GM12878 (cell line): Measurements from ENCODE around the gene CS. TPM values are rescaled to one million over a fixed set of nuclear protein-coding genes. Genes with fewer than 3 reads are reported as not detected.
"Not testable (repeated sequence)": the region's sequence is repeated elsewhere in the genome, so short reads cannot be mapped to it uniquely, and the experiment has no call there.

ENCODE experiments used
- ATAC-seq: fragments of 200-7000 bp; cut with Tn5 transposase; 3 replicates; pipeline ENCODE4 v1.9.1; 2020; ENCODE audit warnings: mild to moderate bottlenecking, moderate library complexity
- BruUV-seq: library from RNA; stranded (reverse); fragments of 400-500 nt; replicated peaks from 2 replicates; lab custom pipeline; 2021; lab: Mats Ljungman, UMichigan
- CTCF ChIA-PET: fragments of 300-600 bp; sonication (Branson Sonifier 250); formaldehyde crosslinking; extraction: SDS; loops from one replicate; lab custom pipeline; 2021; ENCODE audit warnings: inconsistent platforms; lab: Yijun Ruan, JAX
- POLR2A ChIA-PET: fragments of 350-600 bp; formaldehyde crosslinking; extraction: SDS; loops from one replicate; lab custom pipeline; 2021; ENCODE audit warnings: inconsistent platforms; lab: Charles Lee
- RAD21 ChIA-PET: fragments of 300-600 bp; sonication (Branson Sonifier 250); formaldehyde crosslinking; loops from one replicate; lab custom pipeline; 2023; ENCODE audit warnings: antibody characterized with exemption; ENCODE audit not compliant: unreplicated experiment; lab: Charles Lee
- SMC1A ChIA-PET: fragments of 300-600 bp; sonication (Branson Sonifier 250); formaldehyde crosslinking; loops from one replicate; lab custom pipeline; 2023; ENCODE audit not compliant: unreplicated experiment, uncharacterized antibody; lab: Charles Lee
- DNase-seq: peaks from one replicate; pipeline ENCODE4 v3.0.0-alpha.2; 2011; ENCODE audit warnings: low read depth, low spot score
- FAIRE-seq: peaks from 3 replicates; lab custom pipeline; 2011; peaks lifted over from hg19 to GRCh38; lab: Jason Lieb, UNC
- H2AFZ ChIP-seq: 2 replicates; pipeline ENCODE4 v1.6.0; 2011; ENCODE audit warnings: low read depth, low read length, control low read depth; ENCODE audit not compliant: control insufficient read depth
- H3K27ac ChIP-seq: 2 replicates; pipeline ENCODE4 v1.5.1; 2011; ENCODE audit warnings: control low read depth; ENCODE audit not compliant: control insufficient read depth, insufficient read depth
- H3K27me3 ChIP-seq, 2 experiments: replicated peaks in 1 of 2; 2 replicates each; pipeline versions ENCODE4 v1.6.0 to v1.6.1; 2011; ENCODE audit warnings: low read length in 1 of 2; ENCODE audit not compliant: control insufficient read depth in 2 of 2, insufficient read depth in 2 of 2
- H3K36me3 ChIP-seq, 2 experiments: 2 replicates each; pipeline ENCODE4 v1.5.1; 2011; ENCODE audit warnings: low read length in 1 of 2; ENCODE audit not compliant: control insufficient read depth in 2 of 2, insufficient read depth in 2 of 2
- H3K4me1 ChIP-seq: 2 replicates; pipeline ENCODE4 v1.6.1; 2011; ENCODE audit warnings: mild to moderate bottlenecking, low read length, moderate library complexity, mixed read lengths; ENCODE audit not compliant: control insufficient read depth, insufficient read depth
- H3K4me2 ChIP-seq: 2 replicates; pipeline ENCODE4 v1.6.0; 2011; ENCODE audit warnings: control low read depth; ENCODE audit not compliant: control insufficient read depth, insufficient read depth
- H3K4me3 ChIP-seq: fragments of 200-600 bp; sonication (generic); 2 replicates; pipeline ENCODE4 v1.5.1; 2016
- H3K79me2 ChIP-seq: 2 replicates; pipeline ENCODE4 v1.6.0; 2011; ENCODE audit warnings: low read length; ENCODE audit not compliant: control insufficient read depth, insufficient read depth
- H3K9ac ChIP-seq: 2 replicates; pipeline ENCODE4 v1.8.0; 2011; ENCODE audit warnings: low read length, control low read depth, mixed read lengths; ENCODE audit not compliant: control insufficient read depth, insufficient read depth
- H3K9me3 ChIP-seq: replicated peaks from 3 replicates; pipeline ENCODE4 v1.5.1; 2011; ENCODE audit warnings: mild to moderate bottlenecking, low read length; ENCODE audit not compliant: control insufficient read depth, insufficient read depth
- H4K20me1 ChIP-seq: 2 replicates; pipeline ENCODE4 v1.6.0; 2011; ENCODE audit not compliant: control insufficient read depth, insufficient read depth
- CBX3 ChIP-seq: fragments of 200-600 bp; sonication (generic); IDR thresholded peaks from 2 replicates; pipeline ENCODE4 v1.6.1; 2016; ENCODE audit warnings: low read depth, borderline replicate concordance
- GABPA ChIP-seq: IDR thresholded peaks from 2 replicates; pipeline ENCODE4 v1.6.1; 2014; ENCODE audit warnings: antibody characterized with exemption, low read depth, mild to moderate bottlenecking, inconsistent platforms
- MEF2B ChIP-seq: fragments of 450-650 bp; IDR thresholded peaks from 2 replicates; pipeline ENCODE4 v1.6.1; 2018; ENCODE audit warnings: mild to moderate bottlenecking, moderate library complexity; ENCODE audit not compliant: partially characterized antibody, poor library complexity, severe bottlenecking
- PAX8 ChIP-seq: fragments of 450-650 bp; IDR thresholded peaks from 2 replicates; pipeline ENCODE4 v1.6.1; 2017; ENCODE audit warnings: mild to moderate bottlenecking, moderate library complexity
- ZNF274 ChIP-seq: IDR thresholded peaks from one replicate; pipeline ENCODE4 v1.8.0; 2011; ENCODE audit not compliant: insufficient read length, insufficient read depth
- WGBS: methylation state at CpG from one replicate; pipeline ENCODE4 v1.1.6; 2016; ENCODE audit warnings: low lambda C conversion rate; ENCODE audit not compliant: insufficient replicate concordance, insufficient coverage; ENCODE audit errors: missing lambda C conversion rate; 5-methylcytosine and 5-hydroxymethylcytosine counted together
- in situ Hi-C: fragments of 300-500 bp; cut with MboI; formaldehyde crosslinking; loops from 9 replicates; pipeline ENCODE4 v1.14.3; 2018; ENCODE audit warnings: mixed read lengths
- intact Hi-C: fragments of 100-400 bp; cut with micrococcal nuclease; formaldehyde crosslinking; loops from one replicate; pipeline ENCODE4 v1.14.2; 2022; ENCODE audit not compliant: unreplicated experiment
- polyA plus RNA-seq, 11 experiments: library from polyadenylated mRNA; depleted of rRNA in 4 of 11; unstranded in 6 of 11; stranded (reverse) in 5 of 11; fragments of >200 nt; fragmentation: Nextera tagmentation in 4 of 11; fragmentation: Illumina TruSeq in 1 of 11; extraction: Ambion mirVana in 4 of 11; extraction: Trizol in 1 of 11; gene quantifications; 1 replicate in 1 of 11; 2 replicates in 10 of 11; pipeline versions ENCODE4 v1.2.1 to v1.2.3, GENCODE V29; 2011 to 2016; ENCODE audit warnings: inconsistent platforms in 2 of 11, missing spikeins in 2 of 11, low read depth in 1 of 11
- total RNA-seq, 4 experiments: library from RNA; depleted of rRNA in 3 of 4; stranded (reverse); fragments of >200 nt in 3 of 4; fragmentation: Illumina TruSeq in 1 of 4; extraction: Trizol in 1 of 4; gene quantifications; 2 replicates each; pipeline versions ENCODE4 v1.2.1 to v1.2.3, GENCODE V29; 2013 to 2021
- TF ChIP-seq, protein P1 (sequence below): IDR thresholded peaks from 2 replicates; pipeline ENCODE4 v1.6.1; 2011; ENCODE audit warnings: mild to moderate bottlenecking, low read depth, low read length, moderate library complexity; ENCODE audit not compliant: insufficient replicate concordance
- TF ChIP-seq, protein P2 (sequence below): fragments of 450-650 bp; IDR thresholded peaks from 2 replicates; pipeline ENCODE4 v1.6.1; 2016; ENCODE audit warnings: mild to moderate bottlenecking, moderate library complexity, borderline replicate concordance

The CS gene
- total and polyA plus RNA-seq, 10 of the 15 experiments (the other 5 are each of a cell fraction or from before 2014, with no cell fraction given), result 64.9 to 276 (median 139) TPM

DNA sequence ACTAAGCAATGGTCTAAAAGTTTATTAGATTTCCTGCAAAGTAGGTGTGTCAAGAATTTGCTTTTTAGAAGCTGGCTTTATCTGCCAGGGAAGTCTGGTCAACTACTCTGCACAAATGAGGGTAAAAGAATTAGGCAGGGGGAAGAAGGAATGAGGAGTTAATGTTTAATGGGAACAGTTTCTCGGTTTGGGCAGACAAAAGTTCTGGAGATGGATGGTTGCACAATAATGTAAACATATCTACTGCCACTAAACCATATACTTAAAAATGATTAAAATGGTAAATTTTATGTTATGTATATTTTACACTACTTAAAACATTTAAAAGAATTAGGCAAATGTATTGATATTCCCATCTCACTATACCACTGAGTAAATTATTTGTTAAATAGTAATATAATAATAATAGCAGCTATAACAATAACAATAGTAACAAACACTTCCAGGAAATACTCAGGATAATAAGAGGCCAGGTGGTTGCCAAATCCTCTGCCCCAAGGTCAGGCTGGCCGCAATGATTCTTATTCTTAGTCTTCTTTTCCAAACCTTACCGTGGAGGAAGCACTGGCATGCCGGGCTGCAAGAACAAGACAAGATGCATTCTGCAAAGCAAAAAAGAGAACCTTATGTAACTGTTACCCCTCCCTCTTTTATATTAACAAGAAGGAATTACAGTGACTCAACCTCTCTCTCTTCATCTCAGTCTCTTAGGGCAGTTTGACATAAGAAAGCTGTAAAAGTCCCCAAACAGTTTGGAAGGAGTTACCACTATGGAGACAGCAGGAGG, 13.9 kb downstream of the CS start:
- H2AFZ ChIP-seq, result no peak overlapping the region
- peaks cover 7 to 24% of the 10 kb centered on the region in 2 experiments for H3K36me3 ChIP-seq
- intact Hi-C loops (no loop called here), in situ Hi-C loops (no loop called here)
- FAIRE-seq, result no peak
- H3K4me3 ChIP-seq, result no peak overlapping the region
- TF ChIP-seq, protein P1, sequence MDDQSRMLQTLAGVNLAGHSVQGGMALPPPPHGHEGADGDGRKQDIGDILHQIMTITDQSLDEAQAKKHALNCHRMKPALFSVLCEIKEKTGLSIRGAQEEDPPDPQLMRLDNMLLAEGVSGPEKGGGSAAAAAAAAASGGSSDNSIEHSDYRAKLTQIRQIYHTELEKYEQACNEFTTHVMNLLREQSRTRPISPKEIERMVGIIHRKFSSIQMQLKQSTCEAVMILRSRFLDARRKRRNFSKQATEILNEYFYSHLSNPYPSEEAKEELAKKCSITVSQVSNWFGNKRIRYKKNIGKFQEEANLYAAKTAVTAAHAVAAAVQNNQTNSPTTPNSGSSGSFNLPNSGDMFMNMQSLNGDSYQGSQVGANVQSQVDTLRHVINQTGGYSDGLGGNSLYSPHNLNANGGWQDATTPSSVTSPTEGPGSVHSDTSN, result no peak
- TF ChIP-seq, protein P2, sequence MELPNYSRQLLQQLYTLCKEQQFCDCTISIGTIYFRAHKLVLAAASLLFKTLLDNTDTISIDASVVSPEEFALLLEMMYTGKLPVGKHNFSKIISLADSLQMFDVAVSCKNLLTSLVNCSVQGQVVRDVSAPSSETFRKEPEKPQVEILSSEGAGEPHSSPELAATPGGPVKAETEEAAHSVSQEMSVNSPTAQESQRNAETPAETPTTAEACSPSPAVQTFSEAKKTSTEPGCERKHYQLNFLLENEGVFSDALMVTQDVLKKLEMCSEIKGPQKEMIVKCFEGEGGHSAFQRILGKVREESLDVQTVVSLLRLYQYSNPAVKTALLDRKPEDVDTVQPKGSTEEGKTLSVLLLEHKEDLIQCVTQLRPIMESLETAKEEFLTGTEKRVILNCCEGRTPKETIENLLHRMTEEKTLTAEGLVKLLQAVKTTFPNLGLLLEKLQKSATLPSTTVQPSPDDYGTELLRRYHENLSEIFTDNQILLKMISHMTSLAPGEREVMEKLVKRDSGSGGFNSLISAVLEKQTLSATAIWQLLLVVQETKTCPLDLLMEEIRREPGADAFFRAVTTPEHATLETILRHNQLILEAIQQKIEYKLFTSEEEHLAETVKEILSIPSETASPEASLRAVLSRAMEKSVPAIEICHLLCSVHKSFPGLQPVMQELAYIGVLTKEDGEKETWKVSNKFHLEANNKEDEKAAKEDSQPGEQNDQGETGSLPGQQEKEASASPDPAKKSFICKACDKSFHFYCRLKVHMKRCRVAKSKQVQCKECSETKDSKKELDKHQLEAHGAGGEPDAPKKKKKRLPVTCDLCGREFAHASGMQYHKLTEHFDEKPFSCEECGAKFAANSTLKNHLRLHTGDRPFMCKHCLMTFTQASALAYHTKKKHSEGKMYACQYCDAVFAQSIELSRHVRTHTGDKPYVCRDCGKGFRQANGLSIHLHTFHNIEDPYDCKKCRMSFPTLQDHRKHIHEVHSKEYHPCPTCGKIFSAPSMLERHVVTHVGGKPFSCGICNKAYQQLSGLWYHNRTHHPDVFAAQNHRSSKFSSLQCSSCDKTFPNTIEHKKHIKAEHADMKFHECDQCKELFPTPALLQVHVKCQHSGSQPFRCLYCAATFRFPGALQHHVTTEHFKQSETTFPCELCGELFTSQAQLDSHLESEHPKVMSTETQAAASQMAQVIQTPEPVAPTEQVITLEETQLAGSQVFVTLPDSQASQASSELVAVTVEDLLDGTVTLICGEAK, result no peak
- TF ChIP-seq GABPA (no peak), MEF2B (no peak), ZNF274 (no peak), PAX8 (no peak), CBX3 (no peak)
- no peaks in the 10 kb centered on the region for H3K4me1 ChIP-seq
- TSS peak; percentile 38 for BruUV-seq
- no peak for DNase-seq
- ChIA-PET CTCF (interaction anchor here (0.7 to 2.3 kb wide), 8 partner anchors 11 to 178 kb away, joined by 3 to 10 read pairs (median 4); partner anchors contain the start of genes RNF41 and STAT2), RAD21 (interaction anchor here (1.1 to 1.7 kb wide), 3 partner anchors 163 to 178 kb away, joined by 3 to 7 read pairs (median 3); partner anchors contain the start of gene TIMELESS), SMC1A (interaction anchor here (1.0 to 3.1 kb wide), 5 partner anchors 11 to 178 kb away, joined by 3 to 12 read pairs (median 4); no protein-coding TSS in a partner anchor), POLR2A (interaction anchor here (0.6 to 1.4 kb wide), 4 partner anchors 14 to 74 kb away, joined by 3 to 4 read pairs (median 3); partner anchors contain the start of genes CS and STAT2)
- H3K27me3 ChIP-seq, result no peaks in the 10 kb centered on the region
- no peak overlapping the region for H3K27ac ChIP-seq
- no peak overlapping the region for H3K9ac ChIP-seq
- no peak for ATAC-seq
- no peak overlapping the region for H3K4me2 ChIP-seq
- H4K20me1 ChIP-seq, result no peaks in the 10 kb centered on the region
- 100% methylated on average over 4 of the region's 4 CpGs for WGBS
- H3K9me3 ChIP-seq, result no peaks in the 10 kb centered on the region
- H3K79me2 ChIP-seq, result peaks cover 6% of the 10 kb centered on the region

DNA sequence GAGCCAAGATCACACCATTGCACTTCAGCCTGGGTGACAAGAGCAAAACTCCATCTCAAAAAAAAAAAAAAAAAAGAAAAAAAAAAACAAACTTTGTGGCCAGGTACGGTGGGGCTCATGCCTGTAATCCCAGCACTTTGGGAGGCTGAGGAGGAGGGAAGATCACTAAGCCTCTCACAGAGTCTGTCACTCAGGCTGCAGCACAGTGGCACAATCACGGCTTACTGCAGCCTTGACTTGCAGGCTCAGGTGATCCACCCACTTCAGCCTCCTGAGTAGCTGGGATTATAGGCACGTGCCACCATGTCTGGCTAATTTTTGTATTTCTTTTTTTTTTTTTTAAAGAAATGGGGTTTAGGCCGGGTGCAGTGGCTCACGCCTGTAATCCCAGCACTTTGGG, 15.9 kb downstream of the CS start:
- H2AFZ ChIP-seq, H3K9me3 ChIP-seq, ATAC-seq, in situ Hi-C loops, H3K4me3 ChIP-seq, H3K27me3 ChIP-seq, H3K27ac ChIP-seq, H3K4me1 ChIP-seq, intact Hi-C loops, H3K4me2 ChIP-seq, BruUV-seq, H3K79me2 ChIP-seq, H4K20me1 ChIP-seq, FAIRE-seq, DNase-seq, H3K9ac ChIP-seq: not testable (repeated sequence)
- ChIA-PET CTCF (interaction anchor here (0.6 kb wide), 1 partner anchor 1302 kb away, joined by 4 read pairs; no protein-coding TSS in a partner anchor), POLR2A (interaction anchor here (0.7 to 1.4 kb wide), 2 partner anchors 14 to 18 kb away, joined by 3 to 4 read pairs; no protein-coding TSS in a partner anchor), SMC1A (interaction anchor here (0.6 to 1.5 kb wide), 3 partner anchors 15 to 1414 kb away, joined by 3 to 6 read pairs (median 4); no protein-coding TSS in a partner anchor), RAD21 (interaction anchor here (1.6 kb wide), 1 partner anchor 179 kb away, joined by 4 read pairs; no protein-coding TSS in a partner anchor)
- WGBS, result 67% methylated on average over 3 of the region's 5 CpGs
- peaks cover 7 to 24% of the 10 kb centered on the region in 2 experiments for H3K36me3 ChIP-seq
